Heart right ventricle (tissue), 16 donors: Measurements from ENCODE around the gene ANXA2. TPM values are rescaled to one million over a fixed set of nuclear protein-coding genes. Genes with fewer than 3 reads are reported as not detected.

ENCODE experiments used
- ATAC-seq, 8 donors: fragments of 200-7000 bp; cut with Tn5 transposase; one replicate each; pipeline ENCODE4 v1.9.1; 2020; ENCODE audit warnings: mild to moderate bottlenecking in 8 of 8, moderate library complexity in 8 of 8, moderate number of reproducible peaks in 1 of 8
- DNase-seq, 2 donors: peaks; one replicate each; pipeline ENCODE4 v3.0.0-alpha.2; 2020
- H3K27ac ChIP-seq, 10 donors: fragments of 200-600 bp; sonication (generic) in 2 of 10; one replicate each; pipeline versions ENCODE4 v1.5.0 to v1.8.0; 2020 to 2022; ENCODE audit warnings: mild to moderate bottlenecking in 3 of 10
- H3K27me3 ChIP-seq, 7 donors: fragments of 200-600 bp; one replicate each; pipeline ENCODE4 v1.8.0; 2021 to 2022; ENCODE audit warnings: mild to moderate bottlenecking in 2 of 7
- H3K36me3 ChIP-seq, 9 donors: fragments of 200-600 bp; sonication (generic) in 1 of 9; one replicate each; pipeline versions ENCODE4 v1.5.0 to v1.8.0; 2020 to 2022; ENCODE audit warnings: mild to moderate bottlenecking in 2 of 9
- H3K4me1 ChIP-seq, 9 donors: fragments of 200-600 bp; sonication (generic) in 1 of 9; one replicate each; pipeline versions ENCODE4 v1.5.0 to v1.8.0; 2020 to 2022; ENCODE audit warnings: mild to moderate bottlenecking in 4 of 9
- H3K4me3 ChIP-seq, 10 donors: fragments of 200-600 bp; sonication (generic) in 2 of 10; one replicate each; pipeline versions ENCODE4 v1.5.0 to v1.8.0; 2020 to 2022; ENCODE audit warnings: mild to moderate bottlenecking in 7 of 10, moderate library complexity in 2 of 10
- H3K9me3 ChIP-seq, 11 donors: fragments of 200-600 bp in 10 of 11; sonication (generic) in 2 of 11; one replicate each; pipeline versions ENCODE4 v1.5.0 to v1.8.0; 2013 to 2022; ENCODE audit warnings: mild to moderate bottlenecking in 2 of 11, control low read depth in 1 of 11, moderate library complexity in 1 of 11
- CTCF ChIP-seq, 9 donors: fragments of 200-600 bp; sonication (generic) in 2 of 9; IDR thresholded peaks; one replicate each; pipeline versions ENCODE4 v1.5.0 to v1.8.0; 2021 to 2022; ENCODE audit warnings: antibody characterized with exemption in 9 of 9, mild to moderate bottlenecking in 5 of 9, moderate library complexity in 1 of 9
- WGBS, 2 donors: extraction: QIAGEN DNeasy Blood & Tissue Kit; methylation state at CpG; one replicate each; pipeline ENCODE4 v1.1.7; 2013; ENCODE audit warnings: inconsistent platforms in 1 of 2; 5-methylcytosine and 5-hydroxymethylcytosine counted together
- intact Hi-C, 10 donors: fragments of 100-400 bp; cut with DNase I; formaldehyde crosslinking; loops; one replicate each; pipeline versions ENCODE4 v1.11.1 to v1.14.2; 2022
- polyA plus RNA-seq, 2 donors: library from polyadenylated mRNA; stranded (reverse); fragments of 200-250 nt; gene quantifications; one replicate each; pipeline ENCODE4 v1.2.3, GENCODE V29; 2013
- total RNA-seq, 10 donors: library from RNA; stranded (reverse); fragmentation: NEBNext Ultra II Directional in 3 of 10; extraction: Animal tissue kit (Norgen Biotek cat#: 25700) in 3 of 10; gene quantifications; one replicate each; pipeline versions ENCODE4 v1.2.1 to v1.2.4, GENCODE V29; 2021 to 2023
- donor health status: Arrhythmogenic right ventricular cardiomyopathy.
- donor health status: ischemic (EF 13 %, LVEDD 7.1; RV severe dilation, severe dysfunction).
- donor health status: healthy with polysubstance abuse.
- donor health status: DM: no; HTN: yes; CAD: no.
- donor health status: DM: no; HTN: no; CAD: no.
- donor health status: ischemic (EF 25% LVEDD 6.9; RV normal size, moderate dysfunction).
- donor health status: ischemic (EF 25% LVEDD 5.7; RV mildly dilated, moderate dysfunction).
- donor health status: healthy.
- donor health status: DM: yes; HTN: yes; CAD: no.
- donor health status: Ischemic cardiomyopathy.
- donor health status: ischemic (EF 35%, LVEDD 5.7; RV mildly dilated, moderate dysfunction).
- donor health status: nonischemic (EF 11% LVEDD 7.7; RV severe dilation, severe dysfunction).
- donor health status: DM: yes; HTN: yes; CAD: no.
- donor health status: PGD.
- donor health status: ischemic (EF 29% LVEDD 5.4; RV normal size, mild dysfunction).
- donor health status: nonischemic (EF 23%, LVEDD 6.1; RV moderate dilation, normal function).

The ANXA2 gene
- total and polyA plus RNA-seq, 12 donors: 98.7 to 539 (median 145) TPM

- no peak for TF ChIP-seq CTCF (IDR thresholded peaks at IDR 0.05)
- no peaks in the 10 kb centered on the region for H3K9me3 ChIP-seq
- H3K27me3 ChIP-seq: no peaks in the 10 kb centered on the region
- peaks cover 0 to 88% (median 50%) of the 10 kb centered on the region in 9 donors for H3K4me1 ChIP-seq
- H3K4me3 ChIP-seq: no peak overlapping the region
- H3K36me3 ChIP-seq: peaks cover 0 to 69% (median 11%) of the 10 kb centered on the region in 9 donors
- 76 to 77% methylated on average over 3 of the region's 3 CpGs for WGBS, 2 donors
- DNase-seq (no peak), ATAC-seq (no peak)
- intact Hi-C loops: no loop called here
- H3K27ac ChIP-seq: peak overlapping the region in 2 of 10 donors; percentile 2 to 6
Observed at GRCh38 chr15:60384526-60385126, 13.2 kb downstream of the ANXA2 start.

GRCh38 chr15:60384053-60384452 is 13.7 kb downstream of the ANXA2 start:
- H3K9me3 ChIP-seq: no peaks in the 10 kb centered on the region
- H3K27ac ChIP-seq: peak overlapping the region in 1 of 10 donors; percentile 2
- intact Hi-C loops: no loop called here
- H3K4me3 ChIP-seq: no peak overlapping the region
- H3K27me3 ChIP-seq: no peaks in the 10 kb centered on the region
- 17 to 27% methylated on average over 3 of the region's 3 CpGs for WGBS, 2 donors
- DNase-seq (no peak), ATAC-seq (no peak)
- H3K4me1 ChIP-seq: peaks cover 0 to 88% (median 49%) of the 10 kb centered on the region in 9 donors
- TF ChIP-seq CTCF (IDR thresholded peaks at IDR 0.05): no peak
- peaks cover 0 to 71% (median 11%) of the 10 kb centered on the region in 9 donors for H3K36me3 ChIP-seq

- ATAC-seq: no peak
- WGBS, 2 donors: 93 to 95% methylated on average over 8 of the region's 8 CpGs
- Histone ChIP-seq H3K27me3 (no peaks in the 10 kb centered on the region), H3K9me3 (no peaks in the 10 kb centered on the region), H3K36me3 (peaks cover 0 to 81% (median 16%) of the 10 kb centered on the region in 9 donors), H3K27ac (peak overlapping the region in 1 of 10 donors; percentile 16), H3K4me3 (no peak overlapping the region), H3K4me1 (peaks cover 0 to 83% (median 43%) of the 10 kb centered on the region in 9 donors)
- DNase-seq: no peak
- intact Hi-C loops: no loop called here
- TF ChIP-seq CTCF (IDR thresholded peaks at IDR 0.05): no peak
Observed at GRCh38 chr15:60382773-60383674, 14.8 kb downstream of the ANXA2 start.

- 87 to 89% methylated on average over 8 of the region's 8 CpGs for WGBS, 2 donors
Observed at GRCh38 chr15:60381148-60381788, 16.5 kb downstream of the ANXA2 start.

More at GRCh38 chr15:60381148-60381788, 16.5 kb downstream of the ANXA2 start:
- DNase-seq (no peak), ATAC-seq (no peak)
- TF ChIP-seq CTCF (IDR thresholded peaks at IDR 0.05): no peak
- intact Hi-C loops: no loop called here
- Histone ChIP-seq H3K27ac (peak overlapping the region in 2 of 10 donors; percentile 12 to 23), H3K27me3 (no peaks in the 10 kb centered on the region), H3K36me3 (peaks cover 0 to 98% (median 18%) of the 10 kb centered on the region in 9 donors), H3K4me3 (no peak overlapping the region), H3K9me3 (no peaks in the 10 kb centered on the region), H3K4me1 (peaks cover 0 to 85% (median 50%) of the 10 kb centered on the region in 9 donors)
